Activated CD4-positive, alpha-beta memory T cell treated with anti-CD3 and anti-CD28 coated beads for 36 hours (primary cell): ENCODE measurements around the gene PCARE. TPM values are rescaled to one million over a fixed set of nuclear protein-coding genes. Genes with fewer than 3 reads are reported as not detected.

Source experiments
- CTCF ChIA-PET: fragments of 350-600 bp; sonication (Branson Sonifier 250); formaldehyde crosslinking; loops from one replicate; lab custom pipeline; 2021; ENCODE audit warnings: antibody characterized with exemption, inconsistent platforms; lab: Charles Lee
- POLR2A ChIA-PET: fragments of 350-600 bp; sonication (Branson Sonifier 250); formaldehyde crosslinking; loops from one replicate; lab custom pipeline; 2021; ENCODE audit warnings: antibody characterized with exemption; lab: Charles Lee
- DNase-seq: peaks from one replicate; pipeline ENCODE4 v3.0.0-alpha.2; 2020
- H3K27ac Mint-ChIP-seq: one replicate; pipeline ENCODE4 v1.8.0; 2021; ENCODE audit warnings: mixed read lengths
- H3K27me3 Mint-ChIP-seq: one replicate; pipeline ENCODE4 v1.8.0; 2021; ENCODE audit warnings: mixed read lengths
- H3K36me3 Mint-ChIP-seq: one replicate; pipeline ENCODE4 v1.8.0; 2021; ENCODE audit warnings: mixed read lengths
- H3K4me1 Mint-ChIP-seq: one replicate; pipeline ENCODE4 v1.8.0; 2021; ENCODE audit warnings: low read depth, mixed read lengths
- H3K4me3 Mint-ChIP-seq: one replicate; pipeline ENCODE4 v1.8.0; 2021; ENCODE audit warnings: mild to moderate bottlenecking, mixed read lengths
- H3K9me3 Mint-ChIP-seq: one replicate; pipeline ENCODE4 v1.8.0; 2021; ENCODE audit warnings: mixed read lengths
- intact Hi-C: fragments of 100-400 bp; cut with micrococcal nuclease; formaldehyde crosslinking; loops from one replicate; pipeline ENCODE4 v1.15.1; 2023
- total RNA-seq, 2 experiments: library from RNA; stranded (reverse); gene quantifications; one replicate each; pipeline ENCODE4 v1.2.3, GENCODE V29; 2021

PCARE gene
- total RNA-seq, 2 experiments from 2014 or later, result not detected

GRCh38 chr2:29042561-29043075 lies 31.7 kb downstream of the PCARE start:
- Mint-ChIP-seq H3K36me3 (peaks cover 1% of the 10 kb centered on the region), H3K4me3 (no peak overlapping the region), H3K9me3 (no peaks in the 10 kb centered on the region), H3K4me1 (peaks cover 6% of the 10 kb centered on the region), H3K27ac (no peak overlapping the region), H3K27me3 (no peaks in the 10 kb centered on the region)
- ChIA-PET POLR2A (no interaction called here), CTCF (no interaction called here)
- intact Hi-C loops, result no loop called here
- no peak for DNase-seq

- ChIA-PET POLR2A (no interaction called here), CTCF (no interaction called here)
- H3K27ac Mint-ChIP-seq, result no peak overlapping the region
- peaks cover 3% of the 10 kb centered on the region for H3K36me3 Mint-ChIP-seq
- no peak overlapping the region for H3K4me3 Mint-ChIP-seq
- no peaks in the 10 kb centered on the region for H3K9me3 Mint-ChIP-seq
- no peaks in the 10 kb centered on the region for H3K27me3 Mint-ChIP-seq
- H3K4me1 Mint-ChIP-seq, result peaks cover 6% of the 10 kb centered on the region
- intact Hi-C loops, result no loop called here
- DNase-seq, result no peak
These were observed 33.1 kb downstream of the PCARE start for GRCh38 chr2:29041161-29041660.

- ChIA-PET POLR2A (no interaction called here), CTCF (no interaction called here)
- no peaks in the 10 kb centered on the region for H3K9me3 Mint-ChIP-seq
- H3K4me3 Mint-ChIP-seq, result no peak overlapping the region
- no peaks in the 10 kb centered on the region for H3K27me3 Mint-ChIP-seq
- H3K4me1 Mint-ChIP-seq, result peaks cover 6% of the 10 kb centered on the region
- intact Hi-C loops, result no loop called here
- peaks cover 5% of the 10 kb centered on the region for H3K36me3 Mint-ChIP-seq
- no peak overlapping the region for H3K27ac Mint-ChIP-seq
- DNase-seq, result no peak
These were observed 33.8 kb downstream of the PCARE start for GRCh38 chr2:29040552-29040951.

DNA sequence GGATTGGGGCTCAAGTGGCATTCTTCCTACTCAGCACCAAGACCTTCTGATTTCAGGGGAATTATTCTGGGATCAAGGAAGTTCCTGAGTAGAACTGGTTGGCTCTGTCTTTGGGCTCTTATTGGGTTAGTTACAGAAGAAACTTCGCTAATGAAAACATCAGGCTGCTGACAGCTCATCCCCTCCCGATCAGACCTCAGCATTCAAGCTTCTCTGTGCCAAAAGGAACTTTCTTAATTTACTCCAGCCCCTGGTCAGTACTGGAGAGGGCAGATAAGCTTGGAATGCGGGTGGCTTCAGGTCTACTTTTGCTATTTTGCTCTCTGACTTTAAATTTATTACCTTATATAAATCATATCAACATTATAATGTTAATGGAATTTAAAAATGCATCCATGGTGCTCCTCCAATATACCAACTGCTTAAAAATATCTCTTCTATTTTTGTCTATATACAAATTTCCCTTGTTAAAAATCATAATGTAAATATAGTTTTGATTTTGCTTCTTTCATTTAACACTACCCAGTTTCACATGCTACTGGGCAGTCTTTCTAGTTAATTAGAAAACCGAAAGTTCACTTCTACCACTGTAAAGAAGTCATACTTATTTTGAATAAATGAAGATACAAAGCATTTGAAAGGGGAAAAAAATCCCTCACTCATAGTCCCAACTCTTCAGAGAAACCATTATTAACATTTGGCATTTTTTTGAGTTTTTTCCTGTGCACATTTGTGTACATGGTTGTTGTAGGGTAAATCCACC lies 34.4 kb downstream of the PCARE start:
- H3K4me3 Mint-ChIP-seq, result no peak overlapping the region
- no peaks in the 10 kb centered on the region for H3K27me3 Mint-ChIP-seq
- intact Hi-C loops, result no loop called here
- H3K4me1 Mint-ChIP-seq, result peaks cover 6% of the 10 kb centered on the region
- POLR2A ChIA-PET, result no interaction called here
- H3K36me3 Mint-ChIP-seq, result peaks cover 5% of the 10 kb centered on the region
- no peak overlapping the region for H3K27ac Mint-ChIP-seq
- no peak for DNase-seq
- no peaks in the 10 kb centered on the region for H3K9me3 Mint-ChIP-seq
- CTCF ChIA-PET, result no interaction called here

- CTCF ChIA-PET, result no interaction called here
- peaks cover 7% of the 10 kb centered on the region for H3K4me1 Mint-ChIP-seq
- POLR2A ChIA-PET, result no interaction called here
These were observed 39.1 kb downstream of the PCARE start for GRCh38 chr2:29035016-29035745.

DNA sequence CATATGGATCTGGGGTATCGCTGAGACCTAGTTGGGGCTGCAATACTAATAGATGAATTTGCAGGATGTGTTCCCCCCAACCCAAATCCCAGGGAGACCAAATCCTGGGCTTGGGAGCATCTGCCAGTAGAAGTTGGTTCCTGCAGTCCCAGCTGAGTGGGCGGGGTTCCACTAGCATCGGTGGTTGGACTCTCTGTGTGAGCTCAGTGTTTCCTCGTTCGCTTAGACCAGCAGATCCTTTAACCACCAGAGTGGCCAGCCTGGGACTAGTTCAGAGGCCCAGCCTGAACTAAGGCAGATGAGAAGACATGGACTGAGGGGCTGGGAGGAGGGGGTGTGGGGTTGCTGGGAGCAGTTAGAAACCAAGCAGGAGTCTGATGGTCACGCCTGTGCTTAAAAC lies 40.7 kb downstream of the PCARE start:
- Mint-ChIP-seq H3K27ac (no peak overlapping the region), H3K27me3 (no peaks in the 10 kb centered on the region), H3K4me3 (no peak overlapping the region), H3K4me1 (peaks cover 7% of the 10 kb centered on the region), H3K9me3 (no peaks in the 10 kb centered on the region), H3K36me3 (peaks cover 7% of the 10 kb centered on the region)
- DNase-seq, result no peak
- intact Hi-C loops, result no loop called here
- POLR2A ChIA-PET, result no interaction called here
- CTCF ChIA-PET, result no interaction called here

More at GRCh38 chr2:29035016-29035745, 39.1 kb downstream of the PCARE start:
- peaks cover 9% of the 10 kb centered on the region for H3K36me3 Mint-ChIP-seq
- no peak overlapping the region for H3K4me3 Mint-ChIP-seq
- no peak for DNase-seq
- no peak overlapping the region for H3K27ac Mint-ChIP-seq
- H3K27me3 Mint-ChIP-seq, result no peaks in the 10 kb centered on the region
- intact Hi-C loops, result no loop called here
- H3K9me3 Mint-ChIP-seq, result no peaks in the 10 kb centered on the region

DNA sequence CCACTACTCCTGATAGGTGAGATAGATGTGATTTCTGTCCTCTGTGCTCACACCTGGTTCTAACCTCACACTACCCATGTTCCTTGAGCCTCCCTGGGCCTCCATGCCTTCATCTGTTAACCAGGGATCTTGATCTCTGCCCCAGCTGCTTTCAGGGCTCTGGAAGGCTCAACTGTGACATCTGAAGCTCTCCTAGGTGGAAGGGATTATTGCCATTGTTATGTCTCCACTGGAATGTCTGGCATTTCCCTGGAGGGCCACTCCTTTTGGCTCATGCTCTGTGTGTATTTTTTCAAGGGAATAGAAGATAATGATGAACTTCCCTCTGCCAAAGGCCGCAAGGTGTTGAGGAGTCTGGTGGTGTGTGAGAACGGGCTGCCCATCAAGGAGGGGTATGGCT lies 41.2 kb downstream of the PCARE start:
- Mint-ChIP-seq H3K9me3 (no peaks in the 10 kb centered on the region), H3K27me3 (no peaks in the 10 kb centered on the region), H3K4me1 (peaks cover 7% of the 10 kb centered on the region), H3K4me3 (no peak overlapping the region), H3K36me3 (peaks cover 7% of the 10 kb centered on the region), H3K27ac (no peak overlapping the region)
- ChIA-PET CTCF (no interaction called here), POLR2A (no interaction called here)
- no peak for DNase-seq
- intact Hi-C loops, result no loop called here

DNA sequence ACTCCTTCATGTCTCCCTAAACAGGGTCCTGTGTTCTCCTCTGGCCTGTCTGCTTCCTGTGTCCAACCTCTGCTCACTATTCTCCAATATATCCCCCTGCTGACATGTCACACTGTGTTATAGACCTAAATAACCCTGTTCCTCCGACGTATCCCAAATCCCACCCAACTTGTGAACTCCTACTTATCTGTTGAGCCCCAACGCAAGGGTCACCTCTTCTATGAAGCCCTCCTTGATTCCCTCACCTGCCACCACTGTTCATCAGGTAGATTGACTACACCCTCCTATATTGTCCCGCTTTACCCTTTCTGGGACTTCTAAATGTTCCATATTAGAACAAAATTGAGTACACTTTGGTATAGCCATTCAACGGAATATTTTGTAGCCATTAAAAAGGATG lies 42.1 kb downstream of the PCARE start:
- Mint-ChIP-seq H3K27ac (no peak overlapping the region), H3K9me3 (no peaks in the 10 kb centered on the region), H3K36me3 (peaks cover 8% of the 10 kb centered on the region), H3K27me3 (no peaks in the 10 kb centered on the region), H3K4me3 (no peak overlapping the region), H3K4me1 (peaks cover 7% of the 10 kb centered on the region)
- intact Hi-C loops, result no loop called here
- ChIA-PET POLR2A (no interaction called here), CTCF (no interaction called here)
- no peak for DNase-seq

- CTCF ChIA-PET, result no interaction called here
- Mint-ChIP-seq H3K27ac (no peak overlapping the region), H3K4me3 (no peak overlapping the region)
These were observed 43.3 kb downstream of the PCARE start for GRCh38 chr2:29031046-29031445.

DNA sequence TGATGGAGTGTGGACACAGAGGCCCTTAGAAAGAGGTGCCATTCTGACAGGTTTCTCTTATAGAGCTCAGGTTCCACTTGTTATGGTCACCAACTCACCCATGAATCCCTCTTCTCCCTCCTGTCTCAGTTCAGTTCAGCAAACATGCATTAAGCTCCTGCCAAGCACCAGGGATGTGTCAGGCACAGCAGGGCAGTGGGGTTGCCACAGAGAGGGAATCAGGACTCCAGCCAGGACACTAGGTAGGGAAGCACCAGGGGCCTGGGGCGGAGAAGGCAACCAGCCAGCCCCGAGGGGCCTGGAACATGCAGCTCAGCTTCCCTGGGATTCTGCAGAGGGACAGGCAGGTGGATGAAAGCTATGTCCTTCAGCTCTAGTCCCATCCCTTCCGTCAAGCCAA lies 48.6 kb downstream of the PCARE start:
- CTCF ChIA-PET, result no interaction called here
- POLR2A ChIA-PET, result no interaction called here
- H3K4me3 Mint-ChIP-seq, result no peak overlapping the region
- intact Hi-C loops, result no loop called here
- peaks cover 4% of the 10 kb centered on the region for H3K36me3 Mint-ChIP-seq
- H3K4me1 Mint-ChIP-seq, result no peaks in the 10 kb centered on the region
- H3K9me3 Mint-ChIP-seq, result no peaks in the 10 kb centered on the region
- no peak for DNase-seq
- no peak overlapping the region for H3K27ac Mint-ChIP-seq
- no peaks in the 10 kb centered on the region for H3K27me3 Mint-ChIP-seq

More at GRCh38 chr2:29031046-29031445, 43.3 kb downstream of the PCARE start:
- DNase-seq, result no peak
- peaks cover 7% of the 10 kb centered on the region for H3K4me1 Mint-ChIP-seq
- POLR2A ChIA-PET, result no interaction called here
- no peaks in the 10 kb centered on the region for H3K27me3 Mint-ChIP-seq
- intact Hi-C loops, result no loop called here
- peaks cover 7% of the 10 kb centered on the region for H3K36me3 Mint-ChIP-seq
- no peaks in the 10 kb centered on the region for H3K9me3 Mint-ChIP-seq

- no peak overlapping the region for H3K4me3 Mint-ChIP-seq
- CTCF ChIA-PET, result no interaction called here
- intact Hi-C loops, result no loop called here
These were observed 49.4 kb downstream of the PCARE start for GRCh38 chr2:29024882-29025430.

GRCh38 chr2:29023188-29023587 lies 51.1 kb downstream of the PCARE start:
- Mint-ChIP-seq H3K4me1 (peaks cover 17% of the 10 kb centered on the region), H3K9me3 (no peaks in the 10 kb centered on the region), H3K27ac (no peak overlapping the region), H3K27me3 (no peaks in the 10 kb centered on the region), H3K4me3 (no peak overlapping the region), H3K36me3 (peaks cover 4% of the 10 kb centered on the region)
- CTCF ChIA-PET, result no interaction called here
- intact Hi-C loops, result no loop called here
- POLR2A ChIA-PET, result no interaction called here
- no peak for DNase-seq

More at GRCh38 chr2:29024882-29025430, 49.4 kb downstream of the PCARE start:
- Mint-ChIP-seq H3K9me3 (no peaks in the 10 kb centered on the region), H3K36me3 (peaks cover 4% of the 10 kb centered on the region), H3K27ac (no peak overlapping the region), H3K27me3 (no peaks in the 10 kb centered on the region), H3K4me1 (peaks cover 4% of the 10 kb centered on the region)
- no peak for DNase-seq
- POLR2A ChIA-PET, result no interaction called here
